ENCODE measurements around the gene ADGRD1.
A peak's percentile ranks its signal among the peaks of the same experiment; 100 is the strongest.

ADGRD1 gene

DNA sequence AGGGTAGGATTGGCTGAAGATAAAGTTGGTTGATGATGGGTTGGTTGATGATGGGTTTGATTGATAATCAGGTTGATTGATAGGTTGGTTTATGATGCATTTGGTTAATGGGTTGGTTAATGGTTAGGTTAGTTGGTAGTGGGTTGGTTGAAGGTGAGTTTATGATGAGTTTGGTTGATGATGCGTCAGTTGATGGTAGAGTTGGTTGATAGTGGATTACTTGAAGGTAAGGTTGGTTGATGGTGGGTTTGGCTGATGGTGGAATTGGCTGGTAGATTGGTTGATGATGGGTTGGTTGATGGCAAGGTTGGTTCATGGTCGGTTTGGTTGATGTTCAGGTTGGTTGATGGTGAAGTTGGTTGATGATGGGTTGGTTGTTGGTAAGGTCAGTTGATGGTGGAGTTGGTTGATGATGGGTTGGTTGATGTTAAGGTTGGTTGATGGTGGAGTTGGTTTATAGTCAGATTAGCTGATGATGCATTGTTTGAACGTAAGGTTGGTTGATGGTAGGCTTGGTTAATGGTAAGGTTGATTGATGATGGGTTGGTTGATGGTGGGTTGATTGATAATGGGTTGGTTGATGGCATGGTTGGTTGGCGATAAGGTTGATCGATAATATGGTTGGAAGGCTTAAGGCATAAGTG is 146.4 kb downstream of the ADGRD1 start:
- intact Hi-C loops (cut with DNase I) = loop anchor here (5.0 kb wide), 1 partner anchor 727 kb away; the partner anchor contains the start of gene MMP17
- no peak for DNase-seq

DNA sequence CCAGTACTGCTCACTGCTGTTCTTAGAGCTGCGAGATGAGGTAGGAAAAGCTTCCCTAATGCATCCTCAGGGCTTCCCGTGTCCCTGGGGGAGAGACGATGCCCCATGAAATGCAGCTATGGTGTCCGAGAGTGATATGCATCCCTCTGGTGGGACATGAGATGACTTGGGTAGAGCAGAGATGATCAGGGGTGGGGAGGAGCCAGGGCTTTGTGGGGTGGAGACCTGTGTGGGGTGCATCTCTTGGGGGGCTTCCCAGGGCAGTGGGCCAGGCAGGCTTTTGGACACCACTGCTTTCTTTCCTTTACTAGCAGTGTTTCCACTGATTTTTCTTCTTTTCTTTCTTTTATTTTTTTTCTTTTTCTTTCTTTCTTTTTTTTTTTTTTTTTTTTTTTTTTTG is 147.3 kb downstream of the ADGRD1 start:
- peak in 11 of 42 donors; percentile 2 to 26 (median 5) for DNase-seq
- intact Hi-C loops (cut with DNase I) = loop anchor here (5.0 kb wide), 1 partner anchor 726 kb away; the partner anchor contains the start of gene MMP17

- intact Hi-C loops (cut with DNase I) = loop anchor here (5.0 kb wide), 1 partner anchor 725 kb away; the partner anchor contains the start of gene MMP17
- peak in 15 of 42 donors; percentile 1 to 30 (median 7) for DNase-seq
Observed at GRCh38 chr12:131101703-131102492, 148.2 kb downstream of the ADGRD1 start.

GRCh38 chr12:131102493-131102931 is 148.8 kb downstream of the ADGRD1 start:
- DNase-seq = peak in 6 of 42 donors; percentile 3 to 19 (median 10)
- intact Hi-C loops (cut with DNase I) = loop anchor here (5.0 kb wide), 1 partner anchor 725 kb away; the partner anchor contains the start of gene MMP17

- DNase-seq = peak in 13 of 42 donors; percentile 2 to 39 (median 12)
- intact Hi-C loops (cut with DNase I) = loop anchor here (5.0 kb wide), 1 partner anchor 724 kb away; the partner anchor contains the start of gene MMP17
Observed at GRCh38 chr12:131102991-131103668, 149.4 kb downstream of the ADGRD1 start.

GRCh38 chr12:131103669-131104462 is 150.2 kb downstream of the ADGRD1 start:
- DNase-seq = peak in 12 of 42 donors; percentile 3 to 43 (median 12)
- intact Hi-C loops (cut with DNase I) = loop anchor here (5.0 kb wide), 1 partner anchor 723 kb away; the partner anchor contains the start of gene MMP17

GRCh38 chr12:131104463-131105350 is 151.0 kb downstream of the ADGRD1 start:
- peak; percentile 80 to 97 (median 92) for DNase-seq
- intact Hi-C loops (cut with DNase I) = loop anchor here (5.0 kb wide), 1 partner anchor 723 kb away; the partner anchor contains the start of gene MMP17

GRCh38 chr12:131105351-131105735 is 151.6 kb downstream of the ADGRD1 start:
- DNase-seq = peak in 6 of 42 donors; percentile 13 to 35 (median 17)
- intact Hi-C loops (cut with DNase I) = no loop called here

DNA sequence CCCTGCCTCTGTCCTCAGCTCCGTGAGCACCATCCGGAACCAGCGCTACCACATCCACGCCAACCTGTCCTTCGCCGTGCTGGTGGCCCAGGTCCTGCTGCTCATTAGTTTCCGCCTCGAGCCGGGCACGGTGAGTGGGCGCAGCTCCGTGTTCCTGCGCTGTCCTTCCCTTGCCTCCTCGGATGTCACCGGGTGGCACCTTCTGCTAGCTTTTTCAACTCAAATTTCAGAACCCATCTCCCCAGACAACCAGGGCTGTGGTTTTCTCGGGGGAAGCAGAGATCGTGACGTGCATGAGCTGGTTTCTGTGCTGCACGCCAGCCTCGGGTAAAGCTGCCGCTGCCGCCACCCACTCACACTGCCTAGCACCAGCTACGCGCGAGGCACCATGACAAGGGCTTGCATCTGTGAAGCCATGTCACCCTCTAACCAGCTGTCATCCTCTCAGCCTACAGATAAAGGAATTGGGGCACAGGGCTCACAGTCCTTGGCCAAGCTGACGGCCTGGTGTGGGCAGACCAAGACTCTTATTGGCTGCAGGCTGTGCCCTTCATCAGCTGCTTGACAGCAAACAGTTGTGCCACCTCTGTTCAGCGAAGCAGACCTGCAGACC is 152.1 kb downstream of the ADGRD1 start:
- peak; percentile 45 to 94 (median 76) for DNase-seq
- intact Hi-C loops (cut with DNase I) = no loop called here

DNA sequence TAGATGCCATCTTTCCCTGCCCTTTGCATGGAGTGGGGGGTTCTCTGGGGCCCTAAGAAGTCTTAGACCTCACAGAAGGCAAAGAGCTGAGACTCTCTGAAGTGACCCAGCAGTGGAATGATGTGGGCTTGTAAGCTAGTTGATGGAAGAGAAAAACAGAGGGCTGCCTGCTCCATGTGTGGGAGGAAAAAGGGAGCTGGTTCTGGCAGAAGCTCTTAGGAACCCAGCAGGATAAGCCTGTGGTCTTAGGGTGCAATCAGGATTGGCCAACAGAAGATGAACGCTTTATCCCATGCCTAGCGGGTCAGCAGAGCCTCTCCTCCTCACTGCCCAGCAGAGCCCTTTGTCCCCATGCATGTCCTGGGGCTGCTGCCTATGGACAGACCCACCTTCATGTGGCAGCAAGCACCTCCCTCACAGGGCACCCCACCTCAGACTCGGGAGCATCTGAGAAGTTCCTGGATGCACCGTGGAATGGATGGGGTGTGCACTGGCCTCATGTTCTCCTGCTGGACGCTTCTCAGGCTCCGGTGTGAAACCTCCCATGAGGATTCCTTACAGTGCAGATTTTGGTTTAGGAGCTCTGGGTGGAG is 152.7 kb downstream of the ADGRD1 start:
- intact Hi-C loops (cut with DNase I) = no loop called here

GRCh38 chr12:131108177-131108955 is 154.7 kb downstream of the ADGRD1 start:
- intact Hi-C loops (cut with DNase I) = no loop called here
- DNase-seq = peak in 1 of 42 donors; percentile 24

More for the DNA sequence above, 152.7 kb downstream of the ADGRD1 start:
- DNase-seq = peak in 4 of 42 donors; percentile 0 to 29 (median 22)

DNA sequence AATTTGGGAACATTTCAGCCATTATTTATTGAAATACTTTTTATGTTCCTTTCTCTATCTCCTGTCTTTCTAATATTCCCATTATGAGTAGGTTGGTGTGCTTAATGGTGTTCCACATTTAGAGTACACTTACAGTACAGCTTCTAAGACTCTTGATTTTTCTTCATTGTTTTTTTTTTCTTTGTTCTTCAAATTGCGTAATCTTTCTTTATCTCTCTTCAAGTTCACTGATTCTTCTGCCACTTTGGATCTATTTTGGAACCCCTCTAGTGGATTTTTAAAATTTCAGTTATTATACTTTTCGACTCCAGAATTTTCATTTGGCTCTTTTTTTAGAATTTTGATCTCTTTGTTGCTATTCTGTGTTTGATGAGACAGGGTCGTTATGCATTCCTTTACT is 157.7 kb downstream of the ADGRD1 start:
- DNase-seq = no peak
- intact Hi-C loops (cut with DNase I) = no loop called here

DNA sequence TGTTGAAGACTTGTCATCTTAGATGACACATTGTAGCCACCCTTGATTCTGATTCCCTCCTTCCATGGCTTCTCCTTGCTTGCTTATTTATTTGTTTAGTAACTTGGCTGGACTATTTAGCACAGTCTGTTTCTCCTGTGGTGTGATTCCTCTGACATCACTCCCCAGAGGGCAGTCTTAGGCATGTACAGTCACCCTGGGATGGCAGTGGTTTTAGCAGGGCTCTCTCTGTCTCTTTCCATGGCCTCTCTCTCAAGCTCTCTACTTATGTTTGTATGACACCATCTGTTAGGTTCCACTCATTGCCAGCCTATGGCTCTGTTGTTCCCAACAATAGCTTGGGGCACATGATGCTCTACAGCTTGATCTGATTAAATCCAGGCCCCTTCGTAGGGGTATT is 158.3 kb downstream of the ADGRD1 start:
- no peak for DNase-seq
- intact Hi-C loops (cut with DNase I) = no loop called here

GRCh38 chr12:131112700-131113290 is 159.1 kb downstream of the ADGRD1 start:
- intact Hi-C loops (cut with DNase I) = no loop called here
- peak in 2 of 42 donors; percentile 10 to 29 for DNase-seq

GRCh38 chr12:131113568-131114270 is 160.0 kb downstream of the ADGRD1 start:
- DNase-seq = peak in 3 of 42 donors; percentile 6 to 23 (median 11)
- intact Hi-C loops (cut with DNase I) = no loop called here
